Tibial nerve (tissue), 4 donors: Measurements from ENCODE around the gene PLAC8. TPM values are rescaled to one million over a fixed set of nuclear protein-coding genes. Genes with fewer than 3 reads are reported as not detected.
A peak's percentile ranks its signal among the peaks of the same experiment; 100 is the strongest.

Experiments used
- DNase-seq, 2 donors: peaks; one replicate each; pipeline ENCODE4 v3.0.0-alpha.2; 2019; ENCODE audit warnings: low spot score in 2 of 2
- H3K27ac ChIP-seq, 4 donors: fragments of 200-600 bp; sonication (generic) in 3 of 4; one replicate each; pipeline ENCODE4 v1.5.1; 2017 to 2019; ENCODE audit warnings: mild to moderate bottlenecking in 1 of 4
- H3K27me3 ChIP-seq, 2 donors: fragments of 200-600 bp; sonication (generic) in 1 of 2; one replicate each; pipeline versions ENCODE4 v1.5.1 to v1.6.0; 2017 to 2019
- H3K36me3 ChIP-seq, 3 donors: fragments of 200-600 bp; sonication (generic); one replicate each; pipeline ENCODE4 v1.5.1; 2018 to 2019
- H3K4me1 ChIP-seq, 4 donors: fragments of 200-600 bp; sonication (generic) in 3 of 4; one replicate each; pipeline ENCODE4 v1.5.1; 2017 to 2019
- H3K4me3 ChIP-seq, 4 donors: fragments of 200-600 bp; sonication (generic) in 3 of 4; one replicate each; pipeline ENCODE4 v1.5.1; 2017 to 2019; ENCODE audit warnings: mild to moderate bottlenecking in 1 of 4, moderate library complexity in 1 of 4
- H3K9me3 ChIP-seq, 4 donors: fragments of 200-600 bp; sonication (generic) in 3 of 4; one replicate each; pipeline ENCODE4 v1.5.1; 2017 to 2019
- CTCF ChIP-seq, 5 experiments: fragments of 200-600 bp in 3 of 5; fragments of 450-650 bp in 2 of 5; sonication (generic) in 3 of 5; IDR thresholded peaks; one replicate each; pipeline ENCODE4 v1.5.1; 2016 to 2019; ENCODE audit warnings: antibody characterized with exemption in 5 of 5, mild to moderate bottlenecking in 3 of 5, moderate library complexity in 2 of 5
- EP300 ChIP-seq, 2 donors: sonication (generic); formaldehyde crosslinking; IDR thresholded peaks; one replicate each; pipeline ENCODE4 v1.6.1; 2017; ENCODE audit warnings: antibody characterized with exemption in 2 of 2, mild to moderate bottlenecking in 1 of 2
- POLR2A ChIP-seq, 2 donors: fragments of 450-650 bp; IDR thresholded peaks; one replicate each; pipeline ENCODE4 v1.6.1; 2017; ENCODE audit warnings: antibody characterized with exemption in 2 of 2, mild to moderate bottlenecking in 2 of 2, moderate library complexity in 2 of 2
- WGBS, 2 donors: methylation state at CpG; one replicate each; pipeline ENCODE4 v1.1.5; 2018; 5-methylcytosine and 5-hydroxymethylcytosine counted together
- total RNA-seq, 4 donors: library from RNA; depleted of rRNA; stranded (reverse); fragments of >200 nt; gene quantifications; one replicate each; pipeline ENCODE4 v1.1.0, GENCODE V29; 2016

PLAC8 gene
- total RNA-seq, 4 donors from 2014 or later = 0.20 to 5.7 (median 5.4) TPM; not detected in 1

DNA sequence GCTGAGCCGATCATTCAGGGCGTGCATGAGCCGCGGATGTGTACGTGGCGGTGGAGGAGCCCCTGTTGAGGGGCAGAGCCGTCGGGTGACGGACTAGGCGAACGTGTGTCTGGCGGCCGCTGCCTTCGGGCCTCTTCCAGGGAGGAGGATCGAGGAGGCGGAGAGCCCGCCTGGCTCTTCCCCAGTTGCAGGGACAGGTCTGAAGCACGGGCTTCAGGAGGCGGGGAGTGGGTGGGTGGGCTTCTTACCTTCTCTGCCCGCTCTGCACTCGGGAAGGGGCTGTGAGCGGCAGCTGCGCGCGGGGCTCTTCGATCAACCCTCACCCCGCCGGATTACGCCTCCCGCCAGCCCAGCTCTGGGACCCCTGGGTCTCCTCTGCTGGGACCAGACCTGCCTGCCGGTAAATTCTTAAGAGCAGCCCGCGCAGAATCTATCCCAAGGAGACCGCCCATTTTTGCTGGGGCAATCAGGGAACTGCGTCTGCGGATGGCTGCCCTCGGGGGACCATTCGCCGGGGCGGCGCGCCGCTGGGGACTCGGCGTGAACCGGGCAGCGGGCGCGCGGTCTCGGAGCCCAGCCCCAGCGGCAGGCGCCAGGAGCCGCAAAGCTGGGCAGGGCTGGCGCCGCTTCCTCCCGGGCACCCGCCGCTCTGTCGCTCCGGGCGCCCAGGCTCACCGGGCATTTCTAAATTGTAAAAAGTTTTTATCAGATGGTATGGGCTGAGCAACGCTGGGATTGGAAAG is 4.9 kb downstream of the PLAC8 start:
- H3K9me3 ChIP-seq = no peaks in the 10 kb centered on the region
- 1 to 2% methylated on average over 26 to 50 of the region's 64 CpGs for WGBS, 2 donors
- H3K27ac ChIP-seq = peak overlapping the region in 3 of 4 donors; percentile 30 to 78 (median 34)
- no peaks in the 10 kb centered on the region for H3K36me3 ChIP-seq
- H3K4me1 ChIP-seq = peaks cover 0 to 12% (median 0%) of the 10 kb centered on the region in 4 donors
- H3K4me3 ChIP-seq = peak overlapping the region; percentile 36 to 65 (median 58)
- no peak for DNase-seq
- peaks cover 0 to 3% of the 10 kb centered on the region in 2 donors for H3K27me3 ChIP-seq
- TF ChIP-seq POLR2A (IDR thresholded peaks at IDR 0.05) = no peak
- no peak for TF ChIP-seq EP300 (IDR thresholded peaks at IDR 0.05)
- TF ChIP-seq CTCF (IDR thresholded peaks at IDR 0.05) = no peak

- TF ChIP-seq CTCF (IDR thresholded peaks at IDR 0.05) = no peak
- no peak for TF ChIP-seq POLR2A (IDR thresholded peaks at IDR 0.05)
- no peak for TF ChIP-seq EP300 (IDR thresholded peaks at IDR 0.05)
- H3K9me3 ChIP-seq = no peaks in the 10 kb centered on the region
- WGBS, 2 donors = 90 to 92% methylated on average over 26 of the region's 26 CpGs
- no peak for DNase-seq
- H3K36me3 ChIP-seq = no peaks in the 10 kb centered on the region
- peaks cover 0 to 12% (median 0%) of the 10 kb centered on the region in 4 donors for H3K4me1 ChIP-seq
- H3K27me3 ChIP-seq = peaks cover 0 to 3% of the 10 kb centered on the region in 2 donors
- no peak overlapping the region for H3K27ac ChIP-seq
- no peak overlapping the region for H3K4me3 ChIP-seq
Measured at GRCh38 chr4:83108101-83108861, 6.2 kb downstream of the PLAC8 start.

- Histone ChIP-seq H3K36me3 (no peaks in the 10 kb centered on the region), H3K4me3 (no peak overlapping the region), H3K27me3 (peaks cover 0 to 3% of the 10 kb centered on the region in 2 donors), H3K4me1 (peaks cover 0 to 12% (median 0%) of the 10 kb centered on the region in 4 donors), H3K27ac (no peak overlapping the region), H3K9me3 (no peaks in the 10 kb centered on the region)
- TF ChIP-seq POLR2A (IDR thresholded peaks at IDR 0.05) (no peak), CTCF (IDR thresholded peaks at IDR 0.05) (no peak), EP300 (IDR thresholded peaks at IDR 0.05) (no peak)
- WGBS, 2 donors = 86 to 92% methylated on average over 6 to 9 of the region's 9 CpGs
- DNase-seq = no peak
Measured at GRCh38 chr4:83107631-83108030, 6.9 kb downstream of the PLAC8 start.

GRCh38 chr4:83104991-83105390 is 9.5 kb downstream of the PLAC8 start:
- WGBS, 2 donors = 87 to 89% methylated on average over 7 of the region's 7 CpGs
- no peak for DNase-seq
- Histone ChIP-seq H3K27ac (no peak overlapping the region), H3K36me3 (no peaks in the 10 kb centered on the region), H3K4me1 (peaks cover 0 to 7% (median 0%) of the 10 kb centered on the region in 4 donors), H3K9me3 (no peaks in the 10 kb centered on the region), H3K27me3 (peaks cover 0 to 3% of the 10 kb centered on the region in 2 donors), H3K4me3 (no peak overlapping the region)
- TF ChIP-seq EP300 (IDR thresholded peaks at IDR 0.05) = no peak
- TF ChIP-seq POLR2A (IDR thresholded peaks at IDR 0.05) = no peak
- TF ChIP-seq CTCF (IDR thresholded peaks at IDR 0.05) = no peak

DNA sequence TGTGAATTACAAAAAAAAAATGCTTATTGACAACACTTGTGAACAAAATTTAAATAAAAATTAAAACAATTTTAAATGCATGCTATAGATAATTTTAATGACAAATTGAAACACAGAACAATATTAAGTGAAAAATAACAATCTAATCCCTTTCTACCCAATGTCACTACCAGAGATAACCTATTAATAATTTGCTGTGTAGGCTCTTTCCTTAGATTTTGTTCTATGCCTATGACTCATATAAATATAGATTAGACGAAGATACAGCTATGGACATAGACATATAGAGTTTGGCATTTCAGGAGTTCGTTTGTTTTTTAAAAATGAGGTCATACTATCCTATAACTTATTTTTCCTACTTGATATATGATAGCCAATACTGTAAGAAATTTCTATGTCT is 18.1 kb downstream of the PLAC8 start:
- Histone ChIP-seq H3K4me3 (no peak overlapping the region), H3K27me3 (no peaks in the 10 kb centered on the region), H3K9me3 (no peaks in the 10 kb centered on the region), H3K27ac (no peak overlapping the region), H3K4me1 (no peaks in the 10 kb centered on the region), H3K36me3 (no peaks in the 10 kb centered on the region)
- TF ChIP-seq POLR2A (IDR thresholded peaks at IDR 0.05) = no peak
- no peak for TF ChIP-seq EP300 (IDR thresholded peaks at IDR 0.05)
- no peak for TF ChIP-seq CTCF (IDR thresholded peaks at IDR 0.05)
- WGBS, 2 donors = 85 to 86% methylated on average over 2 of the region's 2 CpGs
- DNase-seq = no peak
